Epithelial cell of proximal tubule (primary cell): ENCODE results near the gene SAT2. TPM values are rescaled to one million over a fixed set of nuclear protein-coding genes. Genes with fewer than 3 reads are reported as not detected.
A peak's percentile ranks its signal among the peaks of the same experiment; 100 is the strongest.

ENCODE experiments used
- DNase-seq: peaks from one replicate; pipeline ENCODE4 v3.0.0-alpha.2; 2011; ENCODE audit warnings: low read depth
- H3K4me3 ChIP-seq: 2 replicates; pipeline ENCODE4 v1.5.1; 2011; ENCODE audit warnings: low read depth, mild to moderate bottlenecking, low read length
- CTCF ChIP-seq: conservative IDR thresholded peaks from 2 replicates; pipeline ENCODE4 v1.5.1; 2012; ENCODE audit warnings: low read depth, mild to moderate bottlenecking, low read length
- total RNA-seq: library from RNA; depleted of rRNA; stranded (reverse); fragments of >200 nt; gene quantifications from 2 replicates; pipeline ENCODE4 v1.2.3, GENCODE V29; 2015

SAT2 gene
- total RNA-seq, 1 donor from 2014 or later, result 43.4 TPM

- TF ChIP-seq CTCF, result no peak
- no peak overlapping the region for H3K4me3 ChIP-seq
These were observed 36.0 kb downstream of the SAT2 start for GRCh38 chr17:7591596-7591995.

GRCh38 chr17:7590743-7591142 is 36.9 kb downstream of the SAT2 start:
- no peak overlapping the region for H3K4me3 ChIP-seq
- TF ChIP-seq CTCF, result no peak
- DNase-seq, result no peak

More at GRCh38 chr17:7591596-7591995, 36.0 kb downstream of the SAT2 start:
- no peak for DNase-seq

- H3K4me3 ChIP-seq, result peak within 1 kb of the TSS; percentile 21
- DNase-seq, result no peak
- TF ChIP-seq CTCF, result no peak
These were observed 37.5 kb downstream of the SAT2 start, which contains the start of gene SOX15 for GRCh38 chr17:7589891-7590691. SOX15 (minus strand) TSS chr17:7590094; CDS start chr17:7589676, 418 bp downstream.

- TF ChIP-seq CTCF, result peak; percentile 73
- DNase-seq, result no peak
- peak overlapping the region; percentile 21 for H3K4me3 ChIP-seq
These were observed 38.3 kb downstream of the SAT2 start for GRCh38 chr17:7589204-7589868.

GRCh38 chr17:7588553-7589203 is 38.9 kb downstream of the SAT2 start:
- no peak for DNase-seq
- peak overlapping the region; percentile 21 for H3K4me3 ChIP-seq
- TF ChIP-seq CTCF, result no peak

GRCh38 chr17:7587420-7588151 is 40.0 kb downstream of the SAT2 start:
- TF ChIP-seq CTCF, result no peak
- DNase-seq, result no peak
- H3K4me3 ChIP-seq, result no peak overlapping the region
